Measurements from ENCODE around the gene MCF2. TPM values are rescaled to one million over a fixed set of nuclear protein-coding genes. Genes with fewer than 3 reads are reported as not detected.

MCF2 gene
- total RNA-seq, 1 experiment from 2014 or later: 0.15 TPM

- TF ChIP-seq CTCF (IDR thresholded peaks at IDR 0.05 in 2 of 3, conservative IDR thresholded peaks at IDR 0.05 in 1 of 3; ENCODE audit: borderline replicate concordance in 1 of 3, insufficient read depth in 1 of 3, low read depth in 2 of 3, low read length in 2 of 3) (no peak), SIN3A (IDR thresholded peaks at IDR 0.05; ENCODE audit: low read depth) (no peak), SRF (IDR thresholded peaks at IDR 0.05; ENCODE audit: low read depth) (no peak), RAD21 (IDR thresholded peaks at IDR 0.05; ENCODE audit: low read depth) (no peak), ZFX (IDR thresholded peaks at IDR 0.05) (no peak), FOSL1 (IDR thresholded peaks at IDR 0.05; ENCODE audit: low read depth) (no peak), EZH2 (IDR thresholded peaks at IDR 0.05) (no peak)
Observed at GRCh38 chrX:139680356-139680755, 27.6 kb downstream of the MCF2 start (continued).

- H2AFZ ChIP-seq (ENCODE audit: low read depth, low read length, poor library complexity, severe bottlenecking): no peak overlapping the region
- H3K4me3 ChIP-seq (replicated peaks in 1 of 2; ENCODE audit: low read depth in 1 of 2, low read length in 2 of 2): no peak overlapping the region
- H3K9ac ChIP-seq (ENCODE audit: low read length): no peak overlapping the region
- no peak for ATAC-seq
- H3K36me3 ChIP-seq (ENCODE audit: control insufficient read depth in 1 of 2, insufficient read depth in 2 of 2, low read length in 2 of 2): no peaks in the 10 kb centered on the region
- CTCF ChIA-PET: no interaction called here
- H3K27ac ChIP-seq (ENCODE audit: low read depth, low read length): no peak overlapping the region
- H3K4me2 ChIP-seq (ENCODE audit: low read length): no peak overlapping the region
- no peaks in the 10 kb centered on the region for H4K20me1 ChIP-seq (ENCODE audit: insufficient read depth)
- RAD21 ChIA-PET (ENCODE audit: low non-redundant PET in 1 of 2, low total read pairs in 2 of 2, uncharacterized antibody in 2 of 2, unreplicated experiment in 2 of 2): no interaction called here
- intact Hi-C loops (cut with micrococcal nuclease): no loop called here
- DNase-seq (ENCODE audit: low read depth, low spot score): no peak
- H3K27me3 ChIP-seq (ENCODE audit: insufficient read depth, low read length): no peaks in the 10 kb centered on the region
- no peaks in the 10 kb centered on the region for H3K9me3 ChIP-seq (ENCODE audit: control insufficient read depth in 1 of 2, insufficient read depth in 1 of 2, low read depth in 1 of 2, low read length in 2 of 2)
- H3K9me2 ChIP-seq (ENCODE audit: insufficient read depth): no peaks in the 10 kb centered on the region
- BruUV-seq (replicated peaks): no TSS peak
- no peaks in the 10 kb centered on the region for H3K79me2 ChIP-seq (ENCODE audit: insufficient read depth, low read length)
- H3K4me1 ChIP-seq (ENCODE audit: control insufficient read depth in 1 of 2, insufficient read depth in 2 of 2, low read length in 2 of 2): no peaks in the 10 kb centered on the region
- POLR2A ChIA-PET: no interaction called here
- TF ChIP-seq POLR2A (IDR thresholded peaks at IDR 0.05; ENCODE audit: borderline replicate concordance, extremely low read depth, insufficient read depth, insufficient read length): no peak
- TF ChIP-seq ZFX (IDR thresholded peaks at IDR 0.05): no peak
- no peak for TF ChIP-seq TCF7L2 (IDR thresholded peaks at IDR 0.05; ENCODE audit: borderline replicate concordance, extremely low read depth, insufficient read depth, insufficient read length)
- no peak for TF ChIP-seq JUND (IDR thresholded peaks at IDR 0.05)
- no peak for TF ChIP-seq YY1 (IDR thresholded peaks at IDR 0.05; ENCODE audit: extremely low read depth, insufficient replicate concordance, low read depth, low read length)
- TF ChIP-seq REST (IDR thresholded peaks at IDR 0.05; ENCODE audit: low read depth): no peak
- TF ChIP-seq FOSL1 (IDR thresholded peaks at IDR 0.05; ENCODE audit: low read depth): no peak
- no peak for TF ChIP-seq SRF (IDR thresholded peaks at IDR 0.05; ENCODE audit: low read depth)
- no peak for TF ChIP-seq POLR2AphosphoS5 (IDR thresholded peaks at IDR 0.05; ENCODE audit: low read depth, low read length)
- no peak for TF ChIP-seq EZH2phosphoT487 (IDR thresholded peaks at IDR 0.05; ENCODE audit: borderline replicate concordance)
- TF ChIP-seq CEBPB (IDR thresholded peaks at IDR 0.05; ENCODE audit: low read depth): no peak
- no peak for TF ChIP-seq ATF3 (IDR thresholded peaks at IDR 0.05)
- TF ChIP-seq SP1 (IDR thresholded peaks at IDR 0.05; ENCODE audit: low read depth): no peak
- no peak for TF ChIP-seq MAX (IDR thresholded peaks at IDR 0.05)
- TF ChIP-seq EZH2 (IDR thresholded peaks at IDR 0.05): no peak
- TF ChIP-seq CBX3 (IDR thresholded peaks at IDR 0.05; ENCODE audit: low read depth): no peak
- no peak for TF ChIP-seq EGR1 (IDR thresholded peaks at IDR 0.05; ENCODE audit: low read depth)
Observed at GRCh38 chrX:139647597-139647996, 60.4 kb downstream of the MCF2 start.

All from HCT116 (cell line).